Measurements from ENCODE around the gene TIGD1.

GRCh38 chr2:232588680-232589585, 38.6 kb upstream of the TIGD1 start:
- TF ChIP-seq CTCF (IDR thresholded peaks at IDR 0.05) (no peak), EZH2 (IDR thresholded peaks at IDR 0.05) (no peak)
